Measurements from ENCODE around the gene EFNB3.

EFNB3 gene

GRCh38 chr17:7716901-7717755, 12.1 kb downstream of the EFNB3 start, which contains the start of gene DNAH2:
Gene DNAH2 (plus strand): TSS chr17:7717744. CDS start chr17:7719735, 1,991 bp downstream.
- peak; percentile 75; the same call in 1 of the 2 replicates for TF ChIP-seq SIN3A (IDR thresholded peaks at IDR 0.05; ENCODE audit: borderline replicate concordance, insufficient read depth, low read length)
- TF ChIP-seq TAF1 (IDR thresholded peaks at IDR 0.05; ENCODE audit: borderline replicate concordance, insufficient read depth, low read length), result no peak
- peak; percentile 19; the same call in 1 of the 2 replicates for TF ChIP-seq POLR2AphosphoS5 (IDR thresholded peaks at IDR 0.05; ENCODE audit: low read depth, low read length)
- no peak for TF ChIP-seq REST (IDR thresholded peaks at IDR 0.05; ENCODE audit: insufficient read depth in 1 of 2, low read depth in 2 of 2, low read length in 2 of 2)

GRCh38 chr17:7717756-7718350, 12.9 kb downstream of the EFNB3 start:
- TF ChIP-seq TAF1 (IDR thresholded peaks at IDR 0.05; ENCODE audit: borderline replicate concordance, insufficient read depth, low read length), result no peak

GRCh38 chr17:7719661-7720060, 14.7 kb downstream of the EFNB3 start:
- TF ChIP-seq SIN3A (IDR thresholded peaks at IDR 0.05; ENCODE audit: borderline replicate concordance, insufficient read depth, low read length), result no peak
- TF ChIP-seq REST (IDR thresholded peaks at IDR 0.05; ENCODE audit: insufficient read depth in 1 of 2, low read depth in 2 of 2, low read length in 2 of 2), result no peak
- TF ChIP-seq POLR2AphosphoS5 (IDR thresholded peaks at IDR 0.05; ENCODE audit: low read depth, low read length), result no peak
- no peak for TF ChIP-seq FOXP2 (optimal IDR thresholded peaks at IDR 0.05; ENCODE audit: borderline replicate concordance, extremely low read depth, extremely low read length, insufficient read depth)
- TF ChIP-seq TAF1 (IDR thresholded peaks at IDR 0.05; ENCODE audit: borderline replicate concordance, insufficient read depth, low read length), result no peak

- no peak for TF ChIP-seq FOXP2 (optimal IDR thresholded peaks at IDR 0.05; ENCODE audit: borderline replicate concordance, extremely low read depth, extremely low read length, insufficient read depth)
- TF ChIP-seq POLR2AphosphoS5 (IDR thresholded peaks at IDR 0.05; ENCODE audit: low read depth, low read length), result no peak
- no peak for TF ChIP-seq REST (IDR thresholded peaks at IDR 0.05; ENCODE audit: insufficient read depth in 1 of 2, low read depth in 2 of 2, low read length in 2 of 2)
- TF ChIP-seq TAF1 (IDR thresholded peaks at IDR 0.05; ENCODE audit: borderline replicate concordance, insufficient read depth, low read length), result no peak
- TF ChIP-seq SIN3A (IDR thresholded peaks at IDR 0.05; ENCODE audit: borderline replicate concordance, insufficient read depth, low read length), result no peak
Observed at GRCh38 chr17:7720125-7720524, 15.1 kb downstream of the EFNB3 start.

- TF ChIP-seq TAF1 (IDR thresholded peaks at IDR 0.05; ENCODE audit: borderline replicate concordance, insufficient read depth, low read length), result no peak
- no peak for TF ChIP-seq FOXP2 (optimal IDR thresholded peaks at IDR 0.05; ENCODE audit: borderline replicate concordance, extremely low read depth, extremely low read length, insufficient read depth)
- no peak for TF ChIP-seq POLR2AphosphoS5 (IDR thresholded peaks at IDR 0.05; ENCODE audit: low read depth, low read length)
- no peak for TF ChIP-seq REST (IDR thresholded peaks at IDR 0.05; ENCODE audit: insufficient read depth in 1 of 2, low read depth in 2 of 2, low read length in 2 of 2)
- TF ChIP-seq SIN3A (IDR thresholded peaks at IDR 0.05; ENCODE audit: borderline replicate concordance, insufficient read depth, low read length), result no peak
Observed at GRCh38 chr17:7721612-7722011, 16.6 kb downstream of the EFNB3 start.
